Panc1 (cell line): ENCODE data around the gene NUPR1.
"Not testable (repeated sequence)": the region's sequence is repeated elsewhere in the genome, so short reads cannot be mapped to it uniquely, and the experiment has no call there.

Experiments used
- CTCF ChIP-seq: fragments of 450-650 bp; IDR thresholded peaks from 2 replicates; pipeline ENCODE4 v1.5.1; 2017; ENCODE audit warnings: mild to moderate bottlenecking
- POLR2AphosphoS5 ChIP-seq: IDR thresholded peaks from 2 replicates; pipeline ENCODE4 v1.6.1; 2012; ENCODE audit warnings: mild to moderate bottlenecking, low read depth, low read length, moderate library complexity
- REST ChIP-seq, 2 experiments: IDR thresholded peaks; 2 replicates each; pipeline ENCODE4 v1.6.1; 2011 to 2012; ENCODE audit warnings: low read depth in 2 of 2, control low read depth in 1 of 2, low read length in 1 of 2, mild to moderate bottlenecking in 1 of 2, moderate library complexity in 1 of 2; ENCODE audit not compliant: insufficient read depth in 1 of 2

- TF ChIP-seq POLR2AphosphoS5; REST (IDR thresholded peaks at IDR 0.05; ENCODE audit: insufficient read depth in 1 of 2, low read depth in 2 of 2, low read length in 1 of 2); CTCF: not testable (repeated sequence)
Measured at GRCh38 chr16:28527100-28527785, 11.5 kb downstream of the NUPR1 start.
